ENCODE results near the gene RNF217. TPM values are rescaled to one million over a fixed set of nuclear protein-coding genes. Genes with fewer than 3 reads are reported as not detected.

RNF217 gene
- total RNA-seq, 4 donors from 2014 or later = 26.2 to 32.2 (median 28.8) TPM

GRCh38 chr6:124999105-124999764, 37.0 kb downstream of the RNF217 start:
- H3K4me3 ChIP-seq = no peak overlapping the region
- no peak for ATAC-seq
- 18 to 43% methylated on average over 2 of the region's 2 CpGs for WGBS, 2 donors (ENCODE audit: low coverage in 1 of 2)
- peaks cover 0 to 18% (median 11%) of the 10 kb centered on the region in 3 donors for H3K4me1 ChIP-seq
- H3K36me3 ChIP-seq = no peaks in the 10 kb centered on the region
- no peaks in the 10 kb centered on the region for H3K27me3 ChIP-seq
- no peak for TF ChIP-seq CTCF (IDR thresholded peaks at IDR 0.05)
- no peak for TF ChIP-seq EP300 (IDR thresholded peaks at IDR 0.05)
- no peak for TF ChIP-seq POLR2AphosphoS5 (IDR thresholded peaks at IDR 0.05)
- no peak for TF ChIP-seq POLR2A (IDR thresholded peaks at IDR 0.05)
- no peaks in the 10 kb centered on the region for H3K9me3 ChIP-seq
- no peak overlapping the region for H3K27ac ChIP-seq

- Histone ChIP-seq H3K27ac (no peak overlapping the region), H3K4me3 (peak overlapping the region; percentile 27), H3K4me1 (peaks cover 0 to 18% (median 11%) of the 10 kb centered on the region in 3 donors), H3K36me3 (no peaks in the 10 kb centered on the region), H3K9me3 (no peaks in the 10 kb centered on the region), H3K27me3 (no peaks in the 10 kb centered on the region)
- ATAC-seq = no peak
- TF ChIP-seq POLR2AphosphoS5 (IDR thresholded peaks at IDR 0.05) (no peak), EP300 (IDR thresholded peaks at IDR 0.05) (no peak), POLR2A (IDR thresholded peaks at IDR 0.05) (no peak), CTCF (IDR thresholded peaks at IDR 0.05) (no peak)
- 25% methylated on average over 4 of the region's 4 CpGs for WGBS, 2 donors (ENCODE audit: low coverage in 1 of 2)
These were observed 39.6 kb downstream of the RNF217 start for GRCh38 chr6:125001684-125002405.

- no peak for TF ChIP-seq CTCF (IDR thresholded peaks at IDR 0.05)
- no peak for TF ChIP-seq POLR2AphosphoS5 (IDR thresholded peaks at IDR 0.05)
- no peak for TF ChIP-seq EP300 (IDR thresholded peaks at IDR 0.05)
- no peak for TF ChIP-seq POLR2A (IDR thresholded peaks at IDR 0.05)
- Histone ChIP-seq H3K4me1 (peaks cover 0 to 18% (median 11%) of the 10 kb centered on the region in 3 donors), H3K36me3 (no peaks in the 10 kb centered on the region), H3K27ac (no peak overlapping the region), H3K4me3 (peak overlapping the region; percentile 27), H3K9me3 (no peaks in the 10 kb centered on the region), H3K27me3 (no peaks in the 10 kb centered on the region)
- WGBS, 2 donors (ENCODE audit: low coverage in 1 of 2) = 58 to 63% methylated on average over 8 of the region's 8 CpGs
- ATAC-seq = no peak
These were observed 40.1 kb downstream of the RNF217 start for GRCh38 chr6:125002406-125002741.

GRCh38 chr6:125003070-125003469, 40.8 kb downstream of the RNF217 start:
- Histone ChIP-seq H3K27ac (no peak overlapping the region), H3K27me3 (no peaks in the 10 kb centered on the region), H3K9me3 (no peaks in the 10 kb centered on the region), H3K36me3 (no peaks in the 10 kb centered on the region), H3K4me3 (no peak overlapping the region), H3K4me1 (peaks cover 0 to 18% (median 11%) of the 10 kb centered on the region in 3 donors)
- WGBS, 2 donors (ENCODE audit: low coverage in 1 of 2) = 85 to 91% methylated on average over 2 of the region's 2 CpGs
- TF ChIP-seq CTCF (IDR thresholded peaks at IDR 0.05) (no peak), POLR2AphosphoS5 (IDR thresholded peaks at IDR 0.05) (no peak), EP300 (IDR thresholded peaks at IDR 0.05) (no peak), POLR2A (IDR thresholded peaks at IDR 0.05) (no peak)
- ATAC-seq = no peak

GRCh38 chr6:125004198-125004597, 42.0 kb downstream of the RNF217 start:
- H3K27ac ChIP-seq = no peak overlapping the region
- 89 to 100% methylated on average over 1 of the region's 1 CpG for WGBS, 2 donors (ENCODE audit: low coverage in 1 of 2)
- no peak for TF ChIP-seq POLR2AphosphoS5 (IDR thresholded peaks at IDR 0.05)
- TF ChIP-seq CTCF (IDR thresholded peaks at IDR 0.05) = no peak
- TF ChIP-seq EP300 (IDR thresholded peaks at IDR 0.05) = no peak
- no peak overlapping the region for H3K4me3 ChIP-seq
- H3K4me1 ChIP-seq = peaks cover 3 to 24% (median 9%) of the 10 kb centered on the region in 3 donors
- H3K36me3 ChIP-seq = no peaks in the 10 kb centered on the region
- H3K27me3 ChIP-seq = no peaks in the 10 kb centered on the region
- ATAC-seq = no peak
- H3K9me3 ChIP-seq = no peaks in the 10 kb centered on the region
